HEK293T (cell line): ENCODE data around the gene MYD88.

Experiments
- ARNT ChIP-seq: fragments of 450-650 bp; IDR thresholded peaks from 2 replicates; pipeline ENCODE4 v1.6.1; 2017; ENCODE audit warnings: mild to moderate bottlenecking
- BHLHE40 ChIP-seq: fragments of 450-650 bp; IDR thresholded peaks from 2 replicates; pipeline ENCODE4 v1.6.1; 2016; ENCODE audit warnings: mild to moderate bottlenecking, moderate library complexity, borderline replicate concordance
- FOXA1 ChIP-seq: fragments of 450-650 bp; IDR thresholded peaks from 2 replicates; pipeline ENCODE4 v1.6.1; 2016; ENCODE audit warnings: mild to moderate bottlenecking
- FOXM1 ChIP-seq: fragments of 450-650 bp; IDR thresholded peaks from 2 replicates; pipeline ENCODE4 v1.6.1; 2017; ENCODE audit warnings: mild to moderate bottlenecking, borderline replicate concordance
- HDGF ChIP-seq: fragments of 450-650 bp; IDR thresholded peaks from 2 replicates; pipeline ENCODE4 v1.6.1; 2017; ENCODE audit warnings: antibody characterized with exemption, borderline replicate concordance
- L3MBTL2 ChIP-seq: fragments of 450-650 bp; conservative IDR thresholded peaks from 2 replicates; pipeline ENCODE4 v1.6.1; 2016; ENCODE audit warnings: mild to moderate bottlenecking
- NFRKB ChIP-seq: fragments of 450-650 bp; IDR thresholded peaks from 2 replicates; pipeline ENCODE4 v1.6.1; 2016; ENCODE audit warnings: mild to moderate bottlenecking, moderate library complexity
- PKNOX1 ChIP-seq: fragments of 450-650 bp; IDR thresholded peaks from 2 replicates; pipeline ENCODE4 v1.6.1; 2016
- SP1 ChIP-seq: fragments of 450-650 bp; IDR thresholded peaks from 2 replicates; pipeline ENCODE4 v1.6.1; 2017
- SUZ12 ChIP-seq: fragments of 450-650 bp; IDR thresholded peaks from 2 replicates; pipeline ENCODE4 v1.6.1; 2016; ENCODE audit warnings: mild to moderate bottlenecking
- ZNF384 ChIP-seq: fragments of 450-650 bp; IDR thresholded peaks from 2 replicates; pipeline ENCODE4 v1.6.1; 2016

- no peak for TF ChIP-seq BHLHE40
- TF ChIP-seq L3MBTL2, result no peak
- no peak for TF ChIP-seq SUZ12
- TF ChIP-seq FOXA1, result no peak
- TF ChIP-seq ZNF384, result no peak
- TF ChIP-seq NFRKB, result no peak
- no peak for TF ChIP-seq PKNOX1
- no peak for TF ChIP-seq ARNT
- TF ChIP-seq SP1, result no peak
- TF ChIP-seq HDGF, result no peak
- no peak for TF ChIP-seq FOXM1
Observed at GRCh38 chr3:38186781-38187180, 48.3 kb downstream of the MYD88 start.
